ENCODE results near the gene SLC22A23.

- TF ChIP-seq CTCF (IDR thresholded peaks at IDR 0.05): no peak
- TF ChIP-seq POLR2AphosphoS5 (IDR thresholded peaks at IDR 0.05): peak; percentile 71 to 77
Measured at GRCh38 chr6:3231247-3232016, 225.4 kb downstream of the SLC22A23 start.

All from esophagus muscularis mucosa (tissue), 3 donors.